Body of pancreas (tissue), 4 donors: ENCODE results near the gene MYO7B. TPM values are rescaled to one million over a fixed set of nuclear protein-coding genes. Genes with fewer than 3 reads are reported as not detected.
"Not testable (repeated sequence)": the region's sequence is repeated elsewhere in the genome, so short reads cannot be mapped to it uniquely, and the experiment has no call there.

Experiments
- ATAC-seq: fragments of 150-250 bp; one replicate; pipeline ENCODE4 v1.9.1; 2016
- DNase-seq, 4 donors: peaks; one replicate each; pipeline ENCODE4 v3.0.0-alpha.2; 2019
- H3K27ac ChIP-seq, 4 donors: fragments of 200-600 bp; sonication (generic); 1 replicate in 3 of 4; 2 replicates in 1 of 4; pipeline versions ENCODE4 v1.5.1 to v1.6.1; 2016 to 2019; ENCODE audit warnings: mild to moderate bottlenecking in 1 of 4, mixed read lengths in 1 of 4, moderate library complexity in 1 of 4
- H3K27me3 ChIP-seq, 2 donors: fragments of 200-600 bp; sonication (generic); one replicate each; pipeline ENCODE4 v1.6.0; 2016; ENCODE audit warnings: mild to moderate bottlenecking in 1 of 2
- H3K36me3 ChIP-seq, 2 donors: fragments of 200-600 bp; sonication (generic); replicated peaks in 1 of 2; 2 replicates each; pipeline ENCODE4 v1.5.1; 2016; ENCODE audit warnings: low read depth in 2 of 2; ENCODE audit not compliant: insufficient read depth in 1 of 2
- H3K4me1 ChIP-seq: fragments of 200-600 bp; sonication (generic); one replicate; pipeline ENCODE4 v1.6.0; 2016
- H3K4me3 ChIP-seq, 2 donors: fragments of 200-600 bp; sonication (generic); 1 replicate in 1 of 2; 2 replicates in 1 of 2; pipeline ENCODE4 v1.5.1; 2016 to 2019
- H3K9me3 ChIP-seq, 3 donors: fragments of 200-600 bp; sonication (generic); 1 replicate in 2 of 3; 2 replicates in 1 of 3; pipeline ENCODE4 v1.5.1; 2016
- POLR2A ChIP-seq, 3 donors: fragments of 450-650 bp; IDR thresholded peaks; one replicate each; pipeline ENCODE4 v1.6.1; 2016; ENCODE audit warnings: antibody characterized with exemption in 3 of 3, mild to moderate bottlenecking in 2 of 3
- WGBS, 2 donors: methylation state at CpG; one replicate each; pipeline ENCODE4 v1.1.5; 2017; 5-methylcytosine and 5-hydroxymethylcytosine counted together
- intact Hi-C: fragments of 100-400 bp; cut with DNase I; formaldehyde crosslinking; loops from one replicate; pipeline ENCODE4 v1.15.1; 2023
- total RNA-seq, 2 donors: library from RNA; depleted of rRNA; stranded (reverse); fragments of >200 nt; gene quantifications; one replicate each; pipeline ENCODE4 v1.1.0, GENCODE V29; 2016
- TF ChIP-seq, protein P1 (sequence below), 7 experiments: fragments of 450-650 bp in 4 of 7; fragments of 200-600 bp in 3 of 7; sonication (generic) in 3 of 7; IDR thresholded peaks; one replicate each; pipeline ENCODE4 v1.5.1; 2016 to 2019; ENCODE audit warnings: antibody characterized with exemption in 7 of 7

The MYO7B gene
- total RNA-seq, 2 donors from 2014 or later: 0.33 to 1.8 TPM

- Histone ChIP-seq H3K27me3 (no peaks in the 10 kb centered on the region), H3K4me1 (peaks cover 20% of the 10 kb centered on the region), H3K9me3 (no peaks in the 10 kb centered on the region), H3K27ac (peak overlapping the region; percentile 79 to 93 (median 88)), H3K36me3 (no peaks in the 10 kb centered on the region), H3K4me3 (peak overlapping the region; percentile 60 to 87)
- intact Hi-C loops: no loop called here
- DNase-seq (peak in 2 of 4 donors; percentile 20 to 38), ATAC-seq (no peak)
- TF ChIP-seq, protein P1, sequence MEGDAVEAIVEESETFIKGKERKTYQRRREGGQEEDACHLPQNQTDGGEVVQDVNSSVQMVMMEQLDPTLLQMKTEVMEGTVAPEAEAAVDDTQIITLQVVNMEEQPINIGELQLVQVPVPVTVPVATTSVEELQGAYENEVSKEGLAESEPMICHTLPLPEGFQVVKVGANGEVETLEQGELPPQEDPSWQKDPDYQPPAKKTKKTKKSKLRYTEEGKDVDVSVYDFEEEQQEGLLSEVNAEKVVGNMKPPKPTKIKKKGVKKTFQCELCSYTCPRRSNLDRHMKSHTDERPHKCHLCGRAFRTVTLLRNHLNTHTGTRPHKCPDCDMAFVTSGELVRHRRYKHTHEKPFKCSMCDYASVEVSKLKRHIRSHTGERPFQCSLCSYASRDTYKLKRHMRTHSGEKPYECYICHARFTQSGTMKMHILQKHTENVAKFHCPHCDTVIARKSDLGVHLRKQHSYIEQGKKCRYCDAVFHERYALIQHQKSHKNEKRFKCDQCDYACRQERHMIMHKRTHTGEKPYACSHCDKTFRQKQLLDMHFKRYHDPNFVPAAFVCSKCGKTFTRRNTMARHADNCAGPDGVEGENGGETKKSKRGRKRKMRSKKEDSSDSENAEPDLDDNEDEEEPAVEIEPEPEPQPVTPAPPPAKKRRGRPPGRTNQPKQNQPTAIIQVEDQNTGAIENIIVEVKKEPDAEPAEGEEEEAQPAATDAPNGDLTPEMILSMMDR (IDR thresholded peaks at IDR 0.05): no peak
- no peak for TF ChIP-seq POLR2A (IDR thresholded peaks at IDR 0.05)
- 0 to 1% methylated on average over 16 to 19 of the region's 19 CpGs for WGBS, 2 donors
Observed at GRCh38 chr2:127525691-127526131, 9.8 kb upstream of the MYO7B start.

DNA sequence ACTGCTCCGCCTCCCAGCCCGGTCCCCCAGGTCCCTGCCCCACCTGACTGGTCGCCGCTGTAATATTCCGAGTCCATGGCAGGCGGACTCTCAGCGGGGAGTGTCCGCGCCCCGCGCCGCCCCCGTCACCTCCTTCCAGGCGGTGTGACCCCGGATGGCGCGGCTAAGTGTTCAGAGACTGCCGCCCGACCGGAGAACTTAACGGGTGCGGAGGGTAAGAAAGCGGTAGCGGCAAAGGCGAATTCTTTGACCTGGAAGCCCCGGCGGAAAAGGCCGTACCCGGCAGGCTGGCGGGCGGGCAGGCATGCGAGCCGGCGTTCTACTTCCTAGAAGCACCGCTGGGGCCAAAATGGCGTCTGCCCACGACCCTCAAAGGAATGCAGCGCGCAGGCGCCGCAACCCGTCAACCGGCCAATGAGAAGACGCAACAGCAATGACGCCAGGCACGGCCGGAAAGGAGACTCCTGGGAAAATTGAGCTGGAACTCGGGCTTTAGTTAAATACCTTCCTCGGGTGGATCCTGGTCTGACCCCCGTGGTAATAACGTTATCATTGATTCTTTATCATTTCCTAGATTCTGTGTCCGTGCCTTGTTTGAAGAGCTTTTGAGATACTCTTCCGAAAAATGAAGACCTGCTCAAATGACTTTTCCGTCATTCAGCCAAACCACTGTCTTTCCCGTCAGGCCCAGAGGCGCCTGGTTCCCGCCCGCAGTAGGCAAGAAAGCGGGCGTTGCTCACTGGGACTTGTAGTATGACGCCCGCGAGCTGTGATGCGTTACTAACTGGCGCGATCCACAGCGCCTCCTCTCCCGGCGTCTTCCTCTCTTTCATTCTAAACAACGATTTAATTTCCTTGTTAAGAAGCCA lies 9.1 kb upstream of the MYO7B start, which contains the start of gene IWS1:
Gene IWS1 (minus strand): TSS at position 358 of the 869 bp plus-strand sequence. CDS start 281 bp downstream, at position 77.
- TF ChIP-seq POLR2A (IDR thresholded peaks at IDR 0.05): peak; percentile 50 to 85 (median 78)
- TF ChIP-seq, protein P1 (IDR thresholded peaks at IDR 0.05): peak in 6 of 7 experiments; percentile 17 to 68 (median 55)
- 0% methylated on average over 43 to 70 of the region's 70 CpGs for WGBS, 2 donors
- Histone ChIP-seq H3K27ac (peak within 1 kb of the TSS; percentile 79 to 93 (median 88)), H3K4me1 (peaks cover 20% of the 10 kb centered on the region), H3K36me3 (no peaks in the 10 kb centered on the region), H3K9me3 (no peaks in the 10 kb centered on the region), H3K4me3 (peak within 1 kb of the TSS; percentile 60 to 87), H3K27me3 (no peaks in the 10 kb centered on the region)
- intact Hi-C loops: no loop called here
- peak; percentile 95 to 97 (median 96) for DNase-seq
- peak; percentile 95 for ATAC-seq

DNA sequence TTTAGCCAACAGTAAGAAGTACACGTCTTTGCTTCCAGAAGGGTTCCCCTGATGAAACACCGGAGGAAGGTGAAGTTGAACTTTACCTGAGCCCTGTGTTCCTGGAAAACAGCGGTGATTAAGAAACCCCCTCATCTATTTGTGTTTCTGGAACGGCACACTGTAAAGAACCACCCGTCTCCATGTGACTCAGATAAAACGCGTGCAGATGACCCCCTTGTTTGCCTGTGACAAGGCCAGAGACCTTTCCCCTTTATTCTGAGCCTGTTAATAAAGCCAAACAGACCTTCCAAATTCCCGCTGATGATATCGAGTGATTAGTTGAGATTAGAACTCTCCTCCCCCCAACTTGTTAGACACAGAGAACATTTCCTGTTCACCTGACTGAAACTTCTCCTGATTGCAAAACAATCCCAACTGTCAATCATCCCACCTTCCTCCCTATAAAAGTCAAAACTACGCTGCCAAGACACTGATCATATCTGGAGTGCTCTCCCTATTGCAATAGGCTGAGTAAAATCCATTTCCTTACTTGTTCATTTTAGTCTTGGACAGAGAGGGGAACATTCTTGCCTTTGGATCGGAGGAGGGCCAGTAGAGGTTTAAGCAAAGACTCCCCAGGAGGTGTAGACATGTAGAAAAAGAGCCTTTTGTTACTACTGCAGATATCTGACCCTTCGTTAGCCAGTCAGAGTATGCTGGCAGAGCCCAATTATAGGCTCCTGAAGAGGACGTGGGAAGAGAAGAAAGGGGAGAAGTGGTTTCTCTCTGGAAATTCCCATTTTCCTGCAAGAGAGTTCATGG lies 8.3 kb upstream of the MYO7B start:
- Histone ChIP-seq H3K4me1 (peaks cover 20% of the 10 kb centered on the region), H3K36me3 (no peaks in the 10 kb centered on the region), H3K4me3 (peak overlapping the region; percentile 60 to 87), H3K27ac (peak overlapping the region; percentile 79 to 93 (median 88)), H3K27me3 (no peaks in the 10 kb centered on the region), H3K9me3 (no peaks in the 10 kb centered on the region)
- TF ChIP-seq POLR2A (IDR thresholded peaks at IDR 0.05): no peak
- TF ChIP-seq, protein P1 (IDR thresholded peaks at IDR 0.05): no peak
- ATAC-seq: peak; percentile 27
- WGBS, 2 donors: 17 to 18% methylated on average over 13 of the region's 13 CpGs
- intact Hi-C loops: no loop called here
- DNase-seq: peak in 1 of 4 donors; percentile 30

DNA sequence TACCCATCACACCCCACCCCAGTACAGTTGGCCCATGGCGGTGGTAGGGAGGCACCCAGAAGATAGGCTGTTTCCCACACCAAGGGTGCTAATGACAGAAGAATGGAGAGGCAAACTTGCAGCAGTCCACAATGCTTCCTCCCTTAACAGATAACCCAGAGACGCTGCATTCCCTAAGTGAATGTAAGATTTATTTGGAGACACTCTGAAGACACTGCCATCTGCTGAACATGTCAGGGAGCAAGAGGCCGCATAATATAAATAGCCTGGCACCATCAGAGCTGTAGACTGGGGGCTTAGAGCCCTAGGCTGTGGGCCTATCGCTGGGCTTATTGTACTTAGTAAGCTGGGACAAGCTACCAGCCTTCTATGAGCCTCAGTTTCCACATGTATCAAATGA lies 7.0 kb upstream of the MYO7B start:
- TF ChIP-seq, protein P1 (IDR thresholded peaks at IDR 0.05): no peak
- TF ChIP-seq POLR2A (IDR thresholded peaks at IDR 0.05): no peak
- Histone ChIP-seq H3K27ac (no peak overlapping the region), H3K9me3 (no peaks in the 10 kb centered on the region), H3K4me1 (peaks cover 20% of the 10 kb centered on the region), H3K36me3 (no peaks in the 10 kb centered on the region), H3K4me3 (no peak overlapping the region), H3K27me3 (no peaks in the 10 kb centered on the region)
- intact Hi-C loops: no loop called here
- ATAC-seq (no peak), DNase-seq (no peak)
- 60 to 81% methylated on average over 4 of the region's 4 CpGs for WGBS, 2 donors

DNA sequence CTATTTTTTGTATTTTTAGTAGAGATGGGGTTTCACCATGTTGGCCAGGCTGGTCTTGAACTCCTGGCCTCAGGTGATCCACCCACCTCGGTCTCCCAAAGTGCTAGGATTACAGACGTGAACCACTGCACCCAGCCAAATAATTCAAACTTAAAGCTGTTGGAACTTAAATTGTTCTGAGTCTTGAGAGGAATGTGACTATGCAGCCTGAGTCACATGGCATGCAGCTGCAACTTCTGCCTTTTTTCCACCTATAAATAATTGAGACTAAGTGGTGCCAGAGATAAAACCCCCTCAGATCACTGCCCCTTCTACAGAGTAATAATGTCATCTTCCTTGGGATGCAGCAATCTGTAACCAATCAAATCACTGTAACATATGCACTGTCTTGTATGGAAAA lies 6.1 kb upstream of the MYO7B start:
- peaks cover 13% of the 10 kb centered on the region for H3K4me1 ChIP-seq
- ATAC-seq, H3K27ac ChIP-seq, DNase-seq, H3K36me3 ChIP-seq, H3K4me3 ChIP-seq, H3K27me3 ChIP-seq, intact Hi-C loops, H3K9me3 ChIP-seq: not testable (repeated sequence)
- 84 to 90% methylated on average over 2 of the region's 2 CpGs for WGBS, 2 donors
